Stimulated activated CD8-positive, alpha-beta memory T cell treated with anti-CD3 and anti-CD28 coated beads, Interleukin-12 subunit alpha, Interleukin-12 subunit beta, amount 100 ng/mL, for 24 hours (primary cell): ENCODE results near the gene SLC22A4.
A peak's percentile ranks its signal among the peaks of the same experiment; 100 is the strongest.

Source experiments
- DNase-seq: peaks from one replicate; pipeline ENCODE4 v3.0.0-alpha.2; 2020; ENCODE audit errors: extremely low read depth

SLC22A4 gene

GRCh38 chr5:132293992-132294727 is at the start of gene SLC22A4:
TSS of gene SLC22A4 (plus strand) at chr5:132294394. CDS start at chr5:132294617, 223 bp downstream.
- peak; percentile 65 for DNase-seq

- DNase-seq, result no peak
These were observed 48.6 kb upstream of the SLC22A4 start for GRCh38 chr5:132245593-132245992.

- DNase-seq, result no peak
These were observed 47.4 kb upstream of the SLC22A4 start for GRCh38 chr5:132246806-132247205.

- DNase-seq, result no peak
These were observed 43.6 kb upstream of the SLC22A4 start for GRCh38 chr5:132250547-132250946.

GRCh38 chr5:132251220-132251725 is 42.9 kb upstream of the SLC22A4 start:
- DNase-seq, result no peak

- no peak for DNase-seq
These were observed 41.2 kb upstream of the SLC22A4 start for GRCh38 chr5:132253008-132253441.

GRCh38 chr5:132253452-132254320 is 40.5 kb upstream of the SLC22A4 start:
- no peak for DNase-seq

GRCh38 chr5:132254321-132254977 is 39.7 kb upstream of the SLC22A4 start:
- DNase-seq, result no peak

- no peak for DNase-seq
These were observed 38.0 kb upstream of the SLC22A4 start for GRCh38 chr5:132256086-132256782.

GRCh38 chr5:132256783-132257130 is 37.4 kb upstream of the SLC22A4 start:
- no peak for DNase-seq

GRCh38 chr5:132257131-132258101 is 36.8 kb upstream of the SLC22A4 start, which contains the start of gene PDLIM4:
TSS of gene PDLIM4 (plus strand) at chr5:132257696. CDS start at chr5:132257735, 39 bp downstream.
- no peak for DNase-seq

- no peak for DNase-seq
These were observed 35.8 kb upstream of the SLC22A4 start for GRCh38 chr5:132258102-132259068.

- no peak for DNase-seq
These were observed 34.9 kb upstream of the SLC22A4 start for GRCh38 chr5:132259069-132259851.

- no peak for DNase-seq
These were observed 34.1 kb upstream of the SLC22A4 start for GRCh38 chr5:132260051-132260450.

- DNase-seq, result peak; percentile 24
These were observed 33.3 kb upstream of the SLC22A4 start for GRCh38 chr5:132260714-132261551.

- no peak for DNase-seq
These were observed 32.0 kb upstream of the SLC22A4 start for GRCh38 chr5:132261881-132262845.
